HUES6 (cell line): ENCODE measurements around the gene PPFIBP2.

Source experiments
- H3K27ac ChIP-seq: 2 replicates; pipeline ENCODE4 v1.7.0; 2013; ENCODE audit warnings: low read depth, mild to moderate bottlenecking, low read length, inconsistent platforms
- H3K27me3 ChIP-seq: 2 replicates; pipeline ENCODE4 v1.6.1; 2013; ENCODE audit warnings: low read length; ENCODE audit not compliant: control insufficient read depth, insufficient read depth
- H3K36me3 ChIP-seq: 2 replicates; pipeline ENCODE4 v1.6.1; 2013; ENCODE audit warnings: low read length; ENCODE audit not compliant: control insufficient read depth, insufficient read depth
- H3K4me1 ChIP-seq: 2 replicates; pipeline ENCODE4 v1.6.1; 2013; ENCODE audit warnings: low read length; ENCODE audit not compliant: control insufficient read depth, insufficient read depth
- H3K4me3 ChIP-seq: 2 replicates; pipeline ENCODE4 v1.5.1; 2013; ENCODE audit warnings: low read depth, low read length
- H3K9ac ChIP-seq: one replicate; pipeline ENCODE4 v1.6.1; 2013; ENCODE audit warnings: mild to moderate bottlenecking, low read length
- H3K9me3 ChIP-seq: 2 replicates; pipeline ENCODE4 v1.6.1; 2013; ENCODE audit warnings: low read depth, low read length; ENCODE audit not compliant: control insufficient read depth, insufficient read depth

The PPFIBP2 gene

DNA sequence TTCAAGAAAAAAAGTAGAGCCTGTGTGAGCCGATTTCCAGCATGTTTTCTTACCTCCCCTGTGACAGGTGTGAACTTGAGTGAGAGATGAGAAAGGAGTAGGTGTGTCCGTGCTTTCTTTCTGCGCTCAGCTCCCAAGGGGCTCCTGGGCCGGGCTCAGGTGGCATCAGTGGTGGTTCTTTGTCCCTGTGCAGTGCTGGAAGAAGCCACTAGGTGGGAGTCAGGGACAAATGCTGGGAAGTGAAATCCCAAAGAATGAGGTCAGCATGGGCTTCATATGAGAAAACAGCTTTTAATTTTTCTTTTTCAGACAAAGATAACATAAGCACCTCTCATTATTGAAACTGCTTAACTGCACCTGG is 57.8 kb downstream of the PPFIBP2 start:
- Histone ChIP-seq H3K36me3 (no peaks in the 10 kb centered on the region), H3K27ac (no peak overlapping the region), H3K9ac (peak overlapping the region; percentile 18), H3K4me1 (peaks cover 47% of the 10 kb centered on the region), H3K4me3 (no peak overlapping the region), H3K9me3 (peaks cover 6% of the 10 kb centered on the region), H3K27me3 (no peaks in the 10 kb centered on the region)

GRCh38 chr11:7572001-7572712 is 58.4 kb downstream of the PPFIBP2 start:
- Histone ChIP-seq H3K4me3 (no peak overlapping the region), H3K27ac (no peak overlapping the region), H3K27me3 (no peaks in the 10 kb centered on the region), H3K36me3 (no peaks in the 10 kb centered on the region), H3K9me3 (peaks cover 6% of the 10 kb centered on the region), H3K9ac (peak overlapping the region; percentile 18), H3K4me1 (peaks cover 52% of the 10 kb centered on the region)

- H3K36me3 ChIP-seq: no peaks in the 10 kb centered on the region
- peaks cover 63% of the 10 kb centered on the region for H3K4me1 ChIP-seq
These were observed 59.4 kb downstream of the PPFIBP2 start for GRCh38 chr11:7573193-7573557.

GRCh38 chr11:7573558-7574296 is 59.9 kb downstream of the PPFIBP2 start:
- Histone ChIP-seq H3K9ac (no peak overlapping the region), H3K36me3 (no peaks in the 10 kb centered on the region), H3K27me3 (no peaks in the 10 kb centered on the region), H3K9me3 (no peaks in the 10 kb centered on the region), H3K27ac (peak overlapping the region; percentile 22; the same call in 1 of the 2 replicates), H3K4me3 (no peak overlapping the region), H3K4me1 (peaks cover 68% of the 10 kb centered on the region)

More at GRCh38 chr11:7573193-7573557, 59.4 kb downstream of the PPFIBP2 start:
- Histone ChIP-seq H3K27ac (no peak overlapping the region), H3K4me3 (no peak overlapping the region), H3K9ac (no peak overlapping the region), H3K27me3 (no peaks in the 10 kb centered on the region), H3K9me3 (peaks cover 4% of the 10 kb centered on the region)

DNA sequence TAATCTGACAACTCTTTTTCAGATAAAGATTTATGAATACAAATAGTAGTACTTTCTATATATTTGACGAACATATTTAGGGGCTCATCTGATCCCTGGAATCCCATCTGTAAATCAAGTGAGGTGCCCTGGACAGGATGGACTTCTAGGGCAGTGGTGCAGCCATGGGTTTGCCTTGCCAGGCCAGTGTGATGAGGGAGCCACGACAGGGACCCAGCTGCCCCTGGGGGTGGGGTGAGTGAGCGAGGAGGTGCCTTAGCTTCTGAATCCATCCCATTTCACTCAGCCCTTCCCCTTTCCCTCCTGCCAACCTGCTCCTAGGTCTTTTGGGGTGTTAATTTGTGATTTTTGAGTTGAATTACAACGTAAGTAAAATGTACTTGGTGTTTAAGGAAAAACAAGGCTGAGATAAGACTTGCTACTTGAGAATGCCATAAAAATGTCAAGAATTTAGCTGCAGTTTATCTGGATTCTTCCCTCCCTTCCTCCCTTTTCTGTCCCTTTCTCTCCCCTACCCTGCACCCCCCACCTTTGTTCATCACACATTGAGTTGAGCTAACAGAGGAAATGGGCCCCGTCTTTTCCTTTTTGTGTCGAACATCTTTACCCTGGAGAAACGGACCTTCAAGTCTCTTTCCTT is 60.8 kb downstream of the PPFIBP2 start:
- Histone ChIP-seq H3K27me3 (no peaks in the 10 kb centered on the region), H3K4me1 (peaks cover 76% of the 10 kb centered on the region), H3K9me3 (no peaks in the 10 kb centered on the region), H3K4me3 (no peak overlapping the region), H3K36me3 (no peaks in the 10 kb centered on the region), H3K27ac (no peak overlapping the region; the same call in 1 of the 2 replicates), H3K9ac (no peak overlapping the region)

DNA sequence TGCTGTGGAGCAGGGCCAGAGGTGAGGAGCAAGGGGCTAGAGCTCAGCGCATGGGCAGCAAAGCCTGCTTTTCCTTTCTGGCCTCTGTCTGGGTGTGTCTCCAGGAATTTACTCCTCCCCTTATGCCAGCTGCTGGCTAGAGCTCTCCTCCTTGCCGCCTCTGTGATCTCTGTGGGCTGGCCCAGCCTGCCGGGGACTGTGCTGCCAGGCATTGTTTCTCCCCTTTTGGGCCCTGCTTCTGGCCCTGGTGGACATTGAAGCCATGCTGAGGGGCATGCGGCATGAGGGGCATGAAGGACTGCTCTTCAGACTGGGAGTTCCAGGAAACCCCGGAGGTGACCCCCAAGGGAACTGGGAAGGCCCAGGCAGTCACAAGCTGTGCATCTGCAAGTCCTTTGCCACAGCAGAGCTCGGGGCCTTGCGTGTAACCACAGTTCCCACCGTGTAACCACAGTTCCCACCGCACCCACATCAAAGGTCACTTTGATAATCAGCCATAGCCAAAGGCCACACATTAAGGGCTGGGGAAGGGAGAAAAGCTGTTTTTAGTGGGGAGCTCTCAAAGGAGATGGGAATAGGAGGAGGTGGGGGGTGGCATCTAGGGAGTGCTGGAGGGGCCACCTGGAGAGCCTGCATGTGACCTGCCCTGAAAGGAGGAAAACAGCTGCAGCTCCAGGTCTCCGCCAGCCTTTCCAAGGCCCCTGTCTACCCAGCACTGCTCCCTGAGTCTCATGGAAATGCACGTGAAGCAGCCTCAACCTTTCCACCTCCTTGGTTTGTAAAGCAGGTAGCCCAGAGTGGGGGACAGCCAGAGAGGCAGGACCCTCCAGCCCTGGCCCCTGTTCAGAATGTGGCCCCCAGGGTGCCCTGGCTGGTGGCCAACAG is 62.3 kb downstream of the PPFIBP2 start:
- Histone ChIP-seq H3K9me3 (no peaks in the 10 kb centered on the region), H3K36me3 (no peaks in the 10 kb centered on the region), H3K4me1 (peaks cover 82% of the 10 kb centered on the region), H3K27ac (peak overlapping the region; percentile 18; the same call in 1 of the 2 replicates), H3K4me3 (no peak overlapping the region), H3K9ac (peak overlapping the region; percentile 4), H3K27me3 (no peaks in the 10 kb centered on the region)

DNA sequence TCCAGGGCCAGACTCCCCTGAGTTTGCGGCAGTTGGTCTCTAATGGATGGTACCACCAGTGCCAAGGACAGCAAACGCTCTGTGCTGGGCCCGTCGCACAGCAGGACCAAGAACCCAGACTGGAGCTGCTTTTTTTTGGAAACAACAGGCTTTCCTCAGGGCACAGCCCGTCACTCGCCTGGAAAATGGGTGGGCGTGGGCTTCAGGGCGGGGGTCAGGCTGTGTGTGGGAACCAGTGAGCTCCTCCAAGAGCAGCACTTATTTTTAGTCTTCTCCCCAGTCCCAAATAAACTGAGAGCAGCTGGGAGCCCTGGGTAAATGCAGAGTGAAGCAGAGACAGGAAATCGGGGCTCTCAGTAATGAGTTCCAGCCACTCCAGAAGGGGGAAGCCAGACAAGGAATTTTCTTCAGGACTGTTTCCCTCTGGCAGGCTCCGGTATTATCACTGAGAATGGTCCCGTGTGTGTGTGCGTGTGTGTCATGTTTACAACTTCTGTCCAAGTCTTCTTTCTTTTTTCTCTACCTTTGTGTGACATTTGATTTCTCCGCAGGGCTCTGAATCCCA is 63.0 kb downstream of the PPFIBP2 start:
- Histone ChIP-seq H3K9ac (peak overlapping the region; percentile 57), H3K27ac (peak overlapping the region; percentile 18; the same call in 1 of the 2 replicates), H3K4me3 (peak overlapping the region; percentile 8; the same call in 1 of the 2 replicates), H3K4me1 (peaks cover 78% of the 10 kb centered on the region), H3K9me3 (no peaks in the 10 kb centered on the region), H3K27me3 (no peaks in the 10 kb centered on the region), H3K36me3 (no peaks in the 10 kb centered on the region)

DNA sequence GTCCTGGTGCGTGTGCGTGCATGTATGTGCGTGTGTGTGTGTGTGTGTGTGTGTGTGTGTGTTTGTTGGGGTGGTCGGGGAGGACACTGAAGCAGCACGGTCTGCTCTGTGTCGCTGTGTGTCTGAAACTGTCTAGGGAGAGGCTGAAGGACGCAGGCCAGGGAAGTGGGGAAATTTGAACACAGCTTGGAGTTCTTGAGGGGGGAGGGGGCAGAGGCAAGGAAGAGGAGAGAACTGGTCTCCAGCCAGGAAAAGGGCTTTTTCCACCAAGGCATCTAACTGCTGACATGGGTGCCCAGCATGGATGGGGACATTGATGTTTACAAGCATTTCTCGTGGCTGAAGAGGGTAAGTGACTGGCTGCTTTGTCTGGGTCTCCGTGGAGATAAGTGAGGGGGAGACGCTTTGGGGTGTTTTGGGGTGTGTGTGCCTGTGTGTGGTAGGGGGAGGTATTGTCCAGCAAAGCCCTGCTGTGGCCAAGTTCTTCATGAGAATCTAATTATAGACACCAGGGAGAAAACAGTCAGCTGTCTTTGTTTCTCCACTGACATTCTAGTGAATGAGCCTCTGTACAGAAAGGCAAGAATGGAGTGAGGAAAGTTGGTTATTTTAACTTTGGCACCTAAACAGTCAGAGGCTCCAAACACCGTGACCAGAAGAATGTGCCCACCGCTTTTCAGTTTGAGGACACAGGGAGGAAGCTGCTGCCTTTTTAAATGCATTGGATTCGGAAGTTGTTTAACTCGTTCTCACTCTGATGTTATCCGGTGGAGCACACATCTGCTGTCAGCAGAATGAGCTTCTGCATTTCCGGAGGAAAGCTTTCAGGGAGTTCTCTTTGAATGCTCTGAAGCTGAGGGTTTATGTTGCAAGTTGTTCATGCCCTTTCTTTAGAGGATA is 63.7 kb downstream of the PPFIBP2 start:
- Histone ChIP-seq H3K4me3 (peak overlapping the region; percentile 8; the same call in 1 of the 2 replicates), H3K4me1 (peaks cover 70% of the 10 kb centered on the region), H3K9ac (peak overlapping the region; percentile 57), H3K27me3 (no peaks in the 10 kb centered on the region), H3K27ac (0 out of 2 replicates have a peak overlapping the region, but pooled peaks have one; percentile 9), H3K9me3 (no peaks in the 10 kb centered on the region), H3K36me3 (no peaks in the 10 kb centered on the region)

GRCh38 chr11:7578276-7578955 is 64.6 kb downstream of the PPFIBP2 start:
- Histone ChIP-seq H3K4me1 (peaks cover 69% of the 10 kb centered on the region), H3K27ac (0 out of 2 replicates have a peak overlapping the region, but pooled peaks have one; percentile 9), H3K36me3 (no peaks in the 10 kb centered on the region), H3K27me3 (no peaks in the 10 kb centered on the region), H3K4me3 (peak overlapping the region; percentile 8; the same call in 1 of the 2 replicates), H3K9ac (peak overlapping the region; percentile 21), H3K9me3 (no peaks in the 10 kb centered on the region)
